Hepatic stellate cell (primary cell): ENCODE measurements around the gene ZNF787.
"Not testable (repeated sequence)": the region's sequence is repeated elsewhere in the genome, so short reads cannot be mapped to it uniquely, and the experiment has no call there.

Experiments used
- DNase-seq: peaks from one replicate; pipeline ENCODE4 v3.0.0; 2011; ENCODE audit warnings: low spot score

ZNF787 gene

DNA sequence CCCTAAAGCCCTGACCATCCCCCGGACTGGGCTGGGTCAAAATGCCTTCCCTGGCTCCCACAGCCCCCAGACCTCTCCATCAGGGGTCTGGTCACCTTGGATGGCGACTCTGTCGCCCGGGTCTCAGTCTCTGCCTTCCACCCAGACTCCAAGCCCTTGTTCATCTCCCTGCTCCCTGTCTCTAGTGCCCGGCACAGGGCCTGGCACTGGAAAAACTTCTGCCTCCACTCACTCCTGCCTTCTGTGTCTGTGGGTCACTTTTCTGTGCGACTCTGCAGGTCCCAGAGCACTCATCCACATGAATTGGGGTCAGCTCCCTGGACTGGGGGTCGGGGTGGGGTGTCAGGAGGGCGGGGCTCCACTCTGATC lies 1.1 kb downstream of the ZNF787 start:
- DNase-seq = no peak

DNA sequence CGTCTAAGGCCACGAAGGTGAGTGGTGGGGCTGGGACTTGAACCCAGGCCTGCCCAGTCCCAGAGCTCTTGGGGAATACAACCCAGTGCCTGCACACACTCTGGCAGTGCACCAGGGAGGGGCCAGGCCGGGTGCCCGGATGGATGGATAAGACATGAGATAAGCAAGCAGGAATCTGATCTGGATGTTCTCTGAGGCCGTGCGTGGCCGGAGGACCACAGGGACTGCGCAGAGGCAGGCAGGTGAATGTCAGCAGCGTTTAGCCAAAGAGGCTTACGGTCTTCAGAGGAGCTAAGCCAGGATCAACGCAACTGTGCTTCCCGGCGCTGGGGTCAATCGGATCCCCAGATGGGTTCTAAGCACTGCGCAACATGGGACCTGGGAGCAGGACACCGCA lies 1.5 kb downstream of the ZNF787 start:
- DNase-seq = peak; percentile 66

DNA sequence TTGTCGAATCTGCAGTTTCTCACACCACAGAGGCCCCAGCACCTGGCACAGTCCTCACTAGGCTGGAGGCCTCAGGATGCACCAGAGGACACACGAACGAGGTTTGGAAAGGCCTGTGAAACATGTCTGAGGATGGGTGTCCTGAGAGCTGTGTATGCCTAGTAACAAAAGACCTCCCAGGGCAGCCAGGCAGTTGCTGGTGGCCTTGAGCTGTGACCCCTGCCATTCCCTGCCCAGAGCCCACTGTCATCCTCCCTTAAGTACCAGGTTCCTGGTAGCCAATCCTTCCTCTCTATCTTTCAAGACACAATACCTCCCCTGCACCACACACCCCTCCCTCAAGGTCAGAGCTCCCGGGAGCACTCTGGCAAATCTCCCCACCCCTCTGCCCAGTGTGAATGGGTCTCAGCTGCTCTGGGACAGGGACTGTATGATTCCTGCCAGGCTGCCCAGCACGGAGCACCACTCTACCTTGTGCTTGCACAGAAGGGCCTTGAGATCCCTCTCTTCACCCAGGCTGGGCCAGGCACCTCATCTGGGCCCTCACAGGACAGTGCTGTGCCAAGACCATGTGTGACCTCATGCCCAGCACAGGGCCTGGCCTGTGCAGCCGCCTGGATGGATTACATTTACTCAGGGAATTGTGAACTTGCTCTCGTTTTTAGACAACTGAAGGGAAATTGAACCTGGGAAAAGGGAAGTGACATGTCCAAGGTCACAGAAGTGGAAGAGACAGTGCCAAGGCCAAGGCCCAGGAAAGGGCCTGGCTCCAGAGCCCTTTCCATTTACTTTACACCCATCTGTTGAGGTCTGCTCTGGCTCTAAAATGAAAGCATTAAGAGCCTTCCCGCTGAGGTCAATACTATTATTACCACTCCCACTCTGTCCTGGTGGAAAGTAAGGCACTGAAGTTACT lies 2.2 kb downstream of the ZNF787 start:
- DNase-seq = no peak

DNA sequence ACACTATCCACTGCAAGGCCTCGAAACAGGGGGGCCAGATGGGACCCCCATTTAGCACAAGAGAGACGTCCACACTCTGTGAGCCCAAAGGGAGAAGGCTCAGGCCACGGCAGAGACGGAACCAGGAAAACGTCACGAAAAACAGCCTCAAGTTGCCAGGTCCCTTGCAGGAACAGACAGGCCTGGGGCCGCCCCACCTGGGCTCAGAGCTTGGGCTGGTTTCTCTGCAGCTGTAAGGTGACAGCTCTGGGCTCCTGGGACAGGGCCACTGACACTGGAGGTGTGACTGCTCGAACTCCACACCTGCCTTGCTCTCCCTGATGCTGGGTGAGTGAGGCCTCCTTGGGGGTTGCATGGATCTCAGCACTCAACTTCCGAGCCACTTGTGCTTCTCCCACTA lies 3.2 kb downstream of the ZNF787 start:
- no peak for DNase-seq

DNA sequence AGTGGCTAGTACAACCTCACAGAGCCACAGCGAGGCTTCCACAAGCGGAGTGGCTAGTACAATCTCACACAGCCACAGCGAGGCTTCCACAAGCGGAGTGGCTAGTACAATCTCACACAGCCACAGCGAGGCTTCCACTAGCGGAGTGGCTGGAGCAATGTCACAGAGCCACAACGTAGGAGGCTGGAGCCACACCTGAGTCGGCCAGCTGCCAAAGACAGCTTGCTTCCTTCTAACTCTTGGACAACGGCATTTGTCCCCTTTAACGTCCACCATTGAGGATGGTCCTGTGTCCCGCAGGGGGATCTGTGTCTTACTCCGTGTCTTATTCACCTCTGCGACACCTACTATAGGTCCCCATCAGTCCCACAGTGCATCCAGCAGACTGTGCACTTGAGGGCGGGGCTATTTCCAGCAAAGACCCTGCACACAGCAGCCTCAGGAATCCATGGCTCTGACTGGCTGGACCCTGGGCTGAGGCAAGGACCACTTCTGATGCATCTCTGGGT lies 3.7 kb downstream of the ZNF787 start:
- no peak for DNase-seq

DNA sequence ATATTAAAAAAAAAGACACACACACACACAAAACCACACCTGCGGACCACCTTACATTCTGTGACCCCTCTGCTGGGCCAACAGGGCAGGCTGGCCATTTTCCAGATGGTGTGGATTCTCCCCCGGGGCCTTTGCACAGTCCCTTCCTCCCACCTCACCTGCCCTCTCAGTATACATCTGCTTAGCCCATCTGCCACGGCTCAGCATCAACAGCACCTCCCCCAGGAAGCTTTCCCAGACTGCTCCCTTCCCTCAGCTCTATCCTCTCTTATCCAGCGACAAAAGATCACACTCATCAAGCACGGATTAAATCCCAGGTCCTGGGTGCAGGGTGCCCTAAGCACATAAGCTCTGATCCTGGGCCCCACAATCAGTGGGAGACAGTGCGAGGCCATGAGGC lies 4.5 kb downstream of the ZNF787 start:
- DNase-seq = no peak

DNA sequence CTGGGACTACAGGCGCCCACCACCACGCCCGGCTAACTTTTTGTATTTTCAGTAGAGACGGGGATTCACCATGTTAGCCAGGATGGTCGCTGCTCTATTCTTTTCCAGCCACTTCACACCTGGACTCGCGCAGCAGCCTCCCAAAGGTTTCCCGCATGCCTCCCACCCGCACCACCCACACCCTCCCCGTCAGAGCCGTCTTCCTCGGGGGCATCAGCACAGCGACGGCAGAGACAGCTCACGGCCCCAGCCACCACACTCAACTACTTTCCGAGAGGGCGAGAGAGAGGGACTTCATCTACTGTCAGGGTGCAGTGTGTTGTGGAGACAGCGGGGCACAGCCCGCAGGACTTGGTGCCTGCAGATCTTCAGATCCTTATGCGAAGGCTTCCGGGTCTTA lies 5.6 kb downstream of the ZNF787 start:
- no peak for DNase-seq

DNA sequence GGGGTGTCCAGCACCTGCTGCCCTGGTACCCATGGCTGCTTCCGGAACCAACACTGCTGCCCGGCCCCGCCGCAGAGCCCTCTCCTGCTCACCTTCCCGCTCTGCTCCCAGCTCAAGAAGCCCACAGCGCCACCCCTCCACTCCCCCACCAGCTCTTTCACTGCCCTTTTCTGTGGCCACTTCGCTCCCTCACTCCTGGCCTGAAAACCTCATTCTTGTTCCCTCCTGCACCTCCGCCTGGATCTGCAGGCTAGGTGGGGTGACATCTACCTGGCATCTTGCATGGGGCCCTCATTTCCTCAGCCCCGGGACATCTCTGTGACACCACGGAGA lies 6.4 kb downstream of the ZNF787 start:
- DNase-seq = no peak

DNA sequence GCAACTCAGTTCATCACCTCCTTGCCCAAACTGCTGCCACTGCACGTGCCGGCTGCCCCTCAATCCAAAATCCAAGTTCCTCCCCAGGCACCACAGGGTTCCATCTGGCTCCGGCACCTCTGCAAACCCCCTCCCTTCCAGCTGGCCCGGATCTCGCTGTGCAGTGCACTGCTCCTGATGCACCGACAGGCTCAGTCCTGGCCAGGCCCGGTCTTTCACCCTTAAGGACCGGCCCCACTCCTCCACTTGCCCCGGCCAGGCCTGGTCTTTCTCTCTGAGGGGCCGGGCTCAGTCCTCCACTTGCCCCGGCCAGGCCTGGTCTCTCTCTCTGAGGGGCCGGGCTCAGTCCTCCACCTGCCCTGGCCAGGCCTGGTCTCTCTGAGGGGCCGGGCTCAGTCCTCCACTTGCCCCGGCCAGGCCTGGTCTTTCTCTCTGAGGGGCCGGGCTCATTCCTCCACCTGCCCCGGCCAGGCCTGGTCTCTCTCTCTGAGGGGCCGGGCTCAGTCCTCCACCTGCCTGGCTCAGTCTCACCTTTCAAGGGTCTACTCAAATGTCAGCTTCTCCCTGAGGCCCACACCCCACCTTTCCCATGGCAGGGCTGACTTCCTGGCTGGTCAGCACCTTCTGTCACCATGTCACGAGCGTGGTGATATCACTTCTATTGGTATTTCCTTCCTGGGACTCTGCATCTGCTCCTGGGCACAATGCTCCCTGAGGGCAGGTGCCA lies 6.9 kb downstream of the ZNF787 start:
- DNase-seq = no peak

DNA sequence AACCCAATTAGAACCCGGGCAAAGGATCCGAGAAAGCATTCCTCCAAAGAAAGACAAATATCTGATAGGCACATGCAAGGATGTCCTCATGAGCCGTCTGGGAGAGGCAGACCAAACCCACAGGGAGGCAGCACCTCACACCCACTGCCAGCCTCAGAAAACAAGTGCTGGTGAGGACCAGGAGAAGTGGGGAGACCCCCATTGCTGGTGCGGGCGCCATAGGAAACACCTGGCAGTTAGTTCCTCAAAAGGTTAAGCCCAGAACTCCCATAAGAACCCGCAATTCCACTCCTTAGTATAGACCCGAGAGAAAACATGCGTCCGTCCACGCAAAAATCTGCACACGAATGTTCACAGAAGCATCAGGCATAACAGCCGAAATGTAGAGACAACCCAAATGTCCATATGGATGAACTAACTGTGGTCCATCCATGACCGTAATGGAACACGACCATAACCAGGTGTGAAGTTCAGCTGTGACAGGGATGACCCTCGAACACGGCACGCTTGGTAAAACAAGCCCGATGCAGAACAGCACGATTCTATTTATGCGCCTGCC lies 7.9 kb downstream of the ZNF787 start:
- DNase-seq = no peak

DNA sequence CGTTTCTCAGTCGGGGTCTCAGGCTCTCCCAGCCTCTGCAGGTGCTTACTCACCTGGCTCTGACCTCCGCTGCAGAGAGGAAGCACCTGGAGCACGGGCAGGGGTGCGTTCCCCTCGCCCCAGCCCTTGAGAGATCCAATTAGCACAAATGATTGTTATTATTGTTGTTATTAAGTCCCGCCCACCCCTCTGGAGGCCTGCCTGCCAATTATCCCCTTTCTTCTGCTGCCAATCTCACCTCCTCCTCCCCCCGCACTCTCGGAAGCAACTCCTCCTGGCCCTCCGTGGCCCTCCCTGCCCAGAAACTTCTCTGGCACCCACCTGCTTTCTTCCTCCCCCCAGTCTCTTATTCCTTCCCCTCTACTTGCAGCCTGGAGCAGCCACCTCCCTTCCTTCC lies 8.8 kb downstream of the ZNF787 start:
- DNase-seq = no peak

DNA sequence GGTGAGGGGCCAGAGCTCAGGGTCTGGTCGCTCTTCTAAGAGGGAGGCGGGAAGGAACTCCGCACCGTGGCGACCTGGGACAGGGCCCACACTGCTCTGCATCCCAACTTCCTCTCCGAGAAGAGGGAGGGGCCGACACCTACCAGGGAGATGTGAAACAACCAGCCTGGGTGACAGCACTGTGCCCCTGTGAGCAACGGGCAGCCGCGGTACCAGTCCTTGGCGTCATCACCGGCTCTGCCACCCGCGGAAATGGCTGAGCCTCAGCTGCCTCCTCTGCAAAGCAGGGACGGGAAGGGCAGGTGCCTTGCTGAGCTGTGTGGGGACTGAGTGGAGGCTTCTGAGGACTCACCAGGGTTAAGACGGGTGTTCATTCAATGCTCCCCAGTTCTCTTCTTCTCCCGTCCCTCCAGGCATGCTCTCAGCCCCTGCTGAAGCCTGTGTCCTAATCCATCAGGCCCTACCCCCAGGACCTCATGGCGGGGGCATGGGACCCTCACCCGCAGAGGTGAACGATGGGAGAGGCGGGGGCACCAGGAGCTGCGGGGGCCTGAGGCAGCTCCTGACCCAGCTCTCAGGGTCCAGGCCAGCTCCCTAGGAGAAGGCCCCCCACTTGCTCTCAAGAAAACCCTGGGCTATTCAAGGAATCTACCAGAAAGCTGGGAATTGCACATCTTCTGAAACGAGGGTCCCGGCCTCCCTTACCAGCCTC lies 9.3 kb downstream of the ZNF787 start:
- no peak for DNase-seq

DNA sequence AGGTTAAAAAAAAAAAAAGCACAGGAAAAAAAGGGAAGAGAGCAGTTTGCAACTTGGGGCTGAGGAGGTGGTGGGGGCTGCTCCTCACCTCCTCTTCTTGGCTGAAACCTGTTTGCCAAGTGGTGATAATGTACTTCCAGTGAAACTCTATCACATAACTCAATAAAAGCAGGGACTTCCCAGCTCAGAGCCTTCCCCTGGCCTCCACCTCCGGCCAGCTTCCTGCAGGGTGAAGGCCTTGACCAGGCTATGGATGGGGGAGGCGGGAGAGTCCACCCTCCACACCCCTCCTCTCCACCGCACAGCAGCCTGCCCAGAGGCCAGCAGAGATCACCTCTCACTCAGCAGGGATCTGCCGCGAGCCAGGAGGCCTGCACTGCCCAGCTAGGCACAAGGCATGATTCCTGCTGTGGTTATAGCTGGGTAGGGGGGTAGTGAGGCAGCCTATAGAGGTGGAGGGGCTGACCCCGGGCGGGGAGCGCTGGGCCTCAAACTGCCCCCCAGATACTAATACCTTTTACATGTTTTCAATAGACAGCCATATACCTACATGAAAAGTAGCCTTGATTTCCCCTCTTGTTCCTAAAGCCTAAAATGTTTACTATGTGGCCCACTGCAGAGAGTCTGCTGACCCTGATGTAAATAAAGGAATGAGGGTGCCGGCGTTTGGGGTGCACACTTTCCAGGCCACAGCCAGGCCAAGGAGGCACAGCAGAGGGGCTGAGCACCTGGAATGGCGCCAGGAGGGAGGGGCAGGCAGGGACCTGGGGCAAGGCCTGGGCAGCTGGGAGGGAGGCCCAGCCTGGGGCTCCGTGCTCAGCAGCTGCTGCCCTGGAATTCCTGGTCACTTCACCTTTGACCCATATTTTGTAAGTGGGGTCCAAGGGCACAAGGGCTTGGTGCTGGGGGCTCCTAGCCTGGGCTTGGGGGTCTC lies 10.3 kb downstream of the ZNF787 start:
- no peak for DNase-seq

DNA sequence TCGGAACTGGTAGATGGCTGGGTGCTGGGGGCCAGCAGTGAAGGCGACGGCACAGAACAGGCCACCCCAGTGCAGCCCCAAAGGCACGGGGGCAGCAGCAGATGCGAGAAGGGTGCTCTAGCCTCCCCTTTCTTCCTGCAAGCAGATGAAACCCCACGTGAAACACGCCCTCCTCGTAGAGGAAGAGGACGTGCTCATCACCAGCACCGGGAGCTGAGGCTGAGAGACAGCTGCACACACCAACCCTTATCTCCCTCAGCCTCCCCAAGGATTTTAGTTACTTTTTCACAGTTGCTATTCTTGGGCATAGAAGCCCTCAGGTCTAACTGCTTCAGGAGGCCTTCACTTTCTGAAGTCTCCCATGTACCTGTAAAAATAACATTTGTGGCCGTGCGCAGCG lies 11.9 kb downstream of the ZNF787 start:
- no peak for DNase-seq

DNA sequence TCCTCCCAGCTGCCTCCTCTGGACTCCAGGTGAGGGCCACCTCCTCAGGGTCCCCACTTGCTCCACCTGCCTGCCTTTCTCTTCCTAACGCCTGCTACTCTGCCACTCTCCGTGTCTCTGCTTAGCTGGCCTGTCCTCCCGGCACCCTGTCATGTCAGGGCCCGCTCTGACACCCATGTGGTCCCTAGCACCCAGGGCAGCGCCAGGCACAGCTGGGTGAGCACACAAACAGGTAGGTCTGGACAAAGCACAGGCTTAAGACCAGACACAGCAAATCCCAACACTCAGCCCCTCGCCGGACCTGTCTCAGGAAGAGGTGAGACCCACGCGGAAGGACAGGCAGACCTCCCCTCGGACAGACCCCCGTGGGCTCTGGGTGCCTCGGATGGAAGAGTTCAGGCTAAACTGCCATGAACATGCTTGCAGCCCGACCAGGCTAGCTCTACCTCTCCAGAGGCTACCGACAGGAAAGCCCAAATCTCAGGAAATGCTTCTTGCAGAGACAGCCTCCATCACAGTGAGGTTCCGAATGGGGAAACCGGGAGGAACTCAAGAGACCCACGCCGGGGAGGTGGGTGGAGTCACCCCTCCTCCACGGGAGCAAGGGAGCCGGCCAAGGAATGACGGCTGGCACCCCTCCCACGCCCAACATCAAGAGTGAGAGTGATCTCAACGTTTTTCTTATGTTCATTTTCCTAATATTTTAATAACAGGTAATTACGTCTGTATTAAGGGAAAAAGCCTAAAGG lies 12.5 kb downstream of the ZNF787 start:
- no peak for DNase-seq

DNA sequence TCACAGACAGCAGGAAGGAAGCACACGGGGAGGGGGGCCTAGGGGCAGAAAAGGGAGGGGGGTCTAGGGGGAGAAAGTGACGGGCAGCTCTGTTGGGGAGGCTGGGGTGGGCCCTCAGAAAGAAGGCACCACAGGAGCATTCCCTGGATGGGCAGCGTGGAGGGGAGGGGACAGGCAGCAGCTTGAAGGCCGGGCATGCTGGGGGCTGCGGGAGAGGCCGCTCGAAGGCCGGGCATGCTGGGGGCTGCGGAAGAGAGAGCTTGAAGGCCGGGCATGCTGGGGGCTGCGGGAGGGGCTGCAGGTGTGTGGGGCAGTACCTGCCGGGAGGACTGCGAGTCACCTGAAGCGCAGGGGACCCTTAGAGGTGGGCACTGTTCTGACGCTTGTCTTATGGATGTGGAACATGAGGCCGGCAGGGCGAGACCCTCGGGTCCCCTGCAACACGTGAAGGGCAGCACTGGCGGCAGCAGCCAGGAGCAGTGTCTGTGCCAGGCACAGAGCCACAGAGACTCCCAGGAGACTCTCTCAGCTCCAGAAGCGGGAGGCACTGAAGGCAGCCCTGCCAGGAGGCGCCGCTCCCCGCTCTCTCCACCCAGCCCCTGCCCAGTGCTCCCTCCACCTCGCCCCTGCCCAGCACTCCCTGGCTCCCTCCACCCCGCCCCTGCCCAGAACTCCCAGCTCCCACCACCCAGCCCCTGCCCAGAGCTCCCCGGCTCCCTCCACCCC lies 13.3 kb downstream of the ZNF787 start:
- no peak for DNase-seq

DNA sequence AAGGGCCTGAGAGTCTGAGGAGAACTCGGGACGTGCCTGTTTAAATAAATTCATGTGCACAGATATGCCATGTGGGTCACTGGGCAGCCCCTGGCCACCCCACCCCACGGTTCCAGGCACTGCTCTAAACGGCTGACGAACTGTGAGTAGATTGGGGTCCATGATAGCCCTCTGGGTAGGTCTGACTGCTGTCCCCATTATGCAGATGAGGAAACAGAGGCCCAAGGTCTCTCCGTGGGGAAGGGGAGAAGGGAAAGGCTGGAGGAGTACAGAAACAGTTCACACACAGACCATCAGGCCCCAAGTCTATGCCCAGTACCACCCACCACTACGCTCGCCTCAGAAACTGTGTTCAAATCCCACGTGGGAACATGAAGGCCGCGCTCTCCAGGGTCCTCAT lies 14.1 kb downstream of the ZNF787 start:
- no peak for DNase-seq

DNA sequence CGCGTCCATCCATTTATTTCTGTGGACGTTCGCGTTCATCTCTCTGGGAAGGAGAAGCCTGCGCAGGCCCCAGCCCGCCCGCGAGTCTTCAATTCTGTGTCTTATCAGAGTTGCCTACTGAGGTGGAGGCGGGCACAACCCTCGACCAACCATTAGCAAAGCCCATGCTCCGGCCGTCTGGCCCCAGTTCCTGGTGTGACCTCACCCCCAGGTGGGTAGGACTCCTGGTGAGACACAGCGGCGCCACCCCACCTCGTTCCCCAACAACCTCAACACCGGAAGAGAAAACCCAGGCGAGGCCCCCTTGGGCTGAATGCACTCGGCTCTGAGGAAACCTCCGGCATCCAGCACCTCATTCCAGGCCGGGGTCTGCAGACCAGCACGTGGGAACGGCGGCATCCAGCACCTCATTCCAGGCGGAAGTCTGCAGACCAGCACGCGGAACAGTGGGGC lies 14.7 kb downstream of the ZNF787 start:
- no peak for DNase-seq

DNA sequence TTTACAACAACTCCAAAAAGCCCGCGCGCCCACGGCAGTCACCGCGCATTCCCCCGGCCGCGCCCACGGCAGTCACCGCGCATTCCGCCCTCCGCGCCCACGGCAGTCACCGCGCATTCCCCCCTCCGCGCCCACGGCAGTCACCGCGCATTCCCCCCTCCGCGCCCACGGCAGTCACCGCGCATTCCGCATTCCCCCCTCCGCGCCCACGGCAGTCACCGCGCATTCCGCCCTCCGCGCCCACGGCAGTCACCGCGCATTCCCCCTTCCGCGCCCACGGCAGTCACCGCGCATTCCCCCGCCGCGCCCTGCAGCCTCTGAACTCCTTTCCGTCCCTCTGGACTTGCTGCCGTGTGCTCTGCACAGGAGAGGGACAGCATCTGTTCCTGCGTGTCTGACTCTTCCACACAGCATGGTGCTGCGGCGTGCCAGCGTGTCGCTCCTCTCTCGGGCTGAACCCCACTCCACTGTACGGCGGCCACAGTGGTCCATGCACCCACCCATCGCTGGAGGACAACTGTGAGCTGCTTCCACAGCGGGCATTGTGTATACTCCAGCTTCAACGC lies 15.2 kb downstream of the ZNF787 start:
- DNase-seq = not testable (repeated sequence)
